Superior temporal gyrus (tissue), 1 donor: ENCODE data around the gene NARS2.

Experiments used
- DNase-seq: peaks from one replicate; pipeline ENCODE4 v3.0.0-alpha.2; 2016; ENCODE audit errors: extremely low spot score

The NARS2 gene

DNA sequence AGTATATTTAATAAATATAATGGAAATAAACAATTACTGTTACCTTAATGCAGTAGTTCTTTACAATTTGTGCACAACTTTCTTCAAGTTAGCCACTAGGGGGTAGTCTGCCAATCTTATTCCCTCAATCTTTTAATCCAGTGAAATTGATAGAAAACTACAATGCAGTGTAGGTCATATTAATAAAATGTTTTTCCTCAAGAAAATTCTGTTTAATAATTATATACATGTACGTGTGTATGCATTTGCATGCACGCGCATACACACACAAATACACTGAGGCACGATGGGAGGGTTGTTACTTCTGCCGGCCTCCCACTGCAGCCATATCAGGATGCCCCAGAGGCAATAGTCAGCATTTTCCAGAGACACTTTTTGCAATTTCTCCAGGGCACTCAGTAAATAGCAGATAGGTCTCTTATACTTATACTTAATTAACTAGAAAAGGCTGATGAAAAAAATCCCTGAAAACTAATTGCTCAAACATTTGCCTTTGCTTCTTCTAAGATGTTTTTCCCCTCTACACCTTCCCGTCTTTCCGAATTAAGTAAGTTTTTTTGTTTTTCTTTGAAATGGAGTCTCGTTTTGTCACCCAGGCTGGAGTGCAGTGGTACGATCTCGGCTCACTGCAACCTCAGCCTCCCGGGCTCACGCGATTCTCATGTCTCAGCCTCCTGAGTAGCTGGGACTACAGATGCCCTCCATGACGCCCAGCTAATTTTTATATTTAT is 160.2 kb downstream of the NARS2 start:
- DNase-seq: peak; percentile 66

DNA sequence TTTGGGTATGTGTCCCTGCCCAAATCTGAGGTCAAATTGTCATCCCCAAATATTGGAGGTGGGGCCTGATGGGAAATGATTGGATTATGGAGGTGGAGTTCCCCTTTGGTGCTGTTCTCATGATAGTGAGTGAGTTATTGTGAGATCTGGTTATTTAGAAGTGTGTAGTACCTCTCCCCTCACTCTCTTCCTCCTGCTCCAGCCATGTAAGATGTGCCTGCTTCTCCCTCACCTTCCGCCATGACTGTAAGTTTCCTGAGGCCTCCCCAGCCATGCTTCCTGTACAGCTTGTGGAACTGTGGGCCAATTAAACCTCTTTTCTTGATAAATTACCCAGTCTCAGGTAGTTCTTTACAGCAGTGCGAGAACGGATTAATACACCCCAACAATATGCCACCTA is 166.0 kb downstream of the NARS2 start:
- no peak for DNase-seq

DNA sequence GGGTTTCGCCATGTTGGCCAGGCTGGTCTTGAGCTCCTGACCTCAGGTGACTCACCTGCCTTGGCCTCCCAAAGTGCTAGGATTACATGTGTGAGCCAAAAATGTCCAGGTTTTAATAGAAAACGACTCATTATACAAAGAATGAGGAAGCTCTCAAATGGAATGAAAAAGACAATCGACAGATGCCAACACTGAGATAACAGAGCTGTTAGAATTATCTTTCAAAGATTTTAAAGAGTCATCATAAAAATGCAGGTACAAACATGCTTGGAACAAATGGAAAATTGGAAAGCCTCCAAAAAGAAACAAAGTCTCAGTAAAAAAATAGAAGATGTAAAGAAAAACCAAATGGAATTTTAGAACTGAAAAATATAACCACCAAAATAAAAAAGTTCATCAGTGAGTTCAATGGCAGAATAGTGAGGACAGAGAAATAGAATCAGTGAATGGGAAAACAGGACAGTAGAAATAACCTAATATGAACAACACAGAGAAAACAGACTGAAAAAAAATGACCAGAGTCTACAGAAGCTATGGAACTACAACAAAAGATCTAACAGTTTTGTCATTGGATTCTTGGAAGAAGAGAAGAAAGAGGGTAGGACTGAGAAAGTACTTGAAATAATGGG is 168.0 kb downstream of the NARS2 start:
- DNase-seq: no peak

DNA sequence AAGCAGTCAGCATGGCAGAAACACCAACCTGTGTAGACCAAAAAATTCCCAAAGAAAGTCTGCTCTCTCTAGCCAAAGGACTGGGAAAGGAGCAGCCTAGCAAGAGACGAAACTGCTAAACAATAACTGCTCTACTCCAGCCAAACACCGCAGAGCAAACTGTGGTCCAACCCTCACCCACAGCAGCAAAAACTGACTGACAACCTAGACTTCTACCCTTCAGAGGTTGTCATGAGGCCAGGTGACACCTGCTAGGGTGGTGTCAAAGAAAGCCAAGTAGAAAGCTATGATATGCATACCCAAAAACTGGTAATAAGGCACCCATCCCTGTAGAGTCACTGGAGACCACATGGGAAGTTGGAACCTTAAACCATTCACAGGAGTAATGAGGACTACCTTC is 168.9 kb downstream of the NARS2 start:
- no peak for DNase-seq

DNA sequence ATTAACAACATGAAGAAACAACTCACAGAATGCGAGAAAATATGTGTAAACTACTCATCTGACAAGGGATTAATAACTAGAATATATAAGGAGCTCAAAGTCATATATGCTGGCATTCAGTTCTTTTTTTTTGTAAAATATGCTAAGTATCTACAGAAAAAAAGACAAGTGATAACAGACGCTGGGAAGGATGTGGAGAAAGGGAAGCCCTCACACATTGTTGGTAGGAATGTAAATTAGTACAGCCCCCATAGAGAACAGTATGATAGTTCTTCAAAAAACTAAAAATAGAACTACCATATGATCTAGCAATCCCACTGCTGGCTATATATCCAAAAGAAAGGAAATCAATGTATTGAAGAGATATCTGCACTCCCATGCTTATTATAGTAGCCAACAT is 170.9 kb downstream of the NARS2 start:
- DNase-seq: no peak

GRCh38 chr11:78402847-78403246 is 171.8 kb downstream of the NARS2 start:
- no peak for DNase-seq

- DNase-seq: no peak
Measured at GRCh38 chr11:78400702-78401101, 174.0 kb downstream of the NARS2 start.

DNA sequence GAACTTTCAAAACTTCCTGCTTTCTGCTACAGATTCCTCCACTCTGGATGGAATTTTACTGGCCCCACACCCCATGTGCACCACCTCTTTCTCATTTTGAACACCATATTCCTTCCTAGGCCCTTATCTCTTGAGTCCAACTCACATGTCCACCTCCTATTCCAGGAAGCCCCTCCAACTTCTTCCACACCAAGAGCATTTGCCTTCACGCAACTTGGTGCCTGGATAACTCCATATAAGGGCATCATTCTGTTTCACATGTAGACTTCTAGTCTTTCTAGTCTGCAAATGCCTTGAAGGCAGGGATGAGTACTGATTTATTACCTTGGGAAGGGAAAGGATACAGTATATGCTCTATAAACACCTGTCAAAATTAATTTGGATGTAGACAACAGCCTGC is 174.5 kb downstream of the NARS2 start:
- DNase-seq: no peak

DNA sequence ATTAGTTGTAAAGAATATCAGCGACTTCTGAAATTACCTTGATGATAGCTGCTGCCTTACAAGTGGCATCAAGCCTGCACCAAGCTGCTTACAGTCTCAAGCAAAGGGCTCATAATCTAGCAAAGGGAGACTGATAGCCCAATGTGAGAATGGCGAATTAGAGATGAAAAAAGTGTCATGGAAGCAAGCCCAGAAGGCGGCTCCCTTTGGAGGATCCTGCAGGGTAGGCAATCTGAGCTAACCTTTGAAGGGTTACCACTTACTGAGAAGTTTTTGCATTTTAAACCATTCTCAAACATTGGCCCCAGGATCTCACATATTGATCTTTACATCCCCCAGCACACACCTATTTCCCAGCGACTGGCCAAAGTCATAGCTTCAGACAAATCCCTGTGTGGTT is 175.5 kb downstream of the NARS2 start:
- no peak for DNase-seq

DNA sequence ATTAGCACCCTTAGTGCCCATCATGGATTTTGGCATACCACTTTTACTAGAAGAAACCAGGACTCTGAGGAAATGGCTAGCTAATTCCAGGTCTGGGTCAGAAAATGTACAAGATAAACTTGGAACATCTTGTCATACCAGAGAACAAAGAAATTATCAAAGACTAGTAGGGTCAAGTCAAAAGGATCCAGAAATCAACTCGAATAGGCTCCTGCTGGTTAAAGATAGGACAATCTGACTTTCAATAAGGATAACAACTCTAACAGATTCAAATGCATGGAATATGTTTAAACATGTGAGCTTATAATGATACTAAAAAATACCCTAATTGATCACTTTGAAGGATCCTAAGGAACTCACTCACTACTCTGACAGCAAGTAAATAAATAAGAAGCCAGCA is 175.9 kb downstream of the NARS2 start:
- DNase-seq: no peak

- DNase-seq: no peak
Measured at GRCh38 chr11:78397398-78397797, 177.3 kb downstream of the NARS2 start.

GRCh38 chr11:78395597-78395996 is 179.1 kb downstream of the NARS2 start:
- DNase-seq: no peak

DNA sequence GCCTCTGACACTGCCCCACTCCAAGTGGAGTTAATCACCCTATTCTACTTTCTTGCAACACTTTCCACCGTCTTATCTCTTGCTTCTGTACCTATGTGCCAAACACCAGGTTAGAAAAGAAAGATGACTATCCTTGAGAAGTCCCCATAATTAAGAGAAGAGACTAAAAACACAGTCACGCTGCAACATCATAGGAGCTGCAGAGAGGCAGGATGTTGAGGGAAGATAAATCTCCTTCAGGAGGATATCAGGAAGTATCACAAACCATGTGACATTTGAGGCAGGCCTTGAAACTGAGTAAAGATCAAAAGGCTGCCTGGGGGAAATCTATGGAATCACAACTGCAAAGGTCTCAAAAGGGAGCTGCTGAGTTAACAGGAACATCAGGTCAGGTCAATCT is 181.8 kb downstream of the NARS2 start:
- no peak for DNase-seq

GRCh38 chr11:78391424-78391823 is 183.2 kb downstream of the NARS2 start:
- DNase-seq: no peak

DNA sequence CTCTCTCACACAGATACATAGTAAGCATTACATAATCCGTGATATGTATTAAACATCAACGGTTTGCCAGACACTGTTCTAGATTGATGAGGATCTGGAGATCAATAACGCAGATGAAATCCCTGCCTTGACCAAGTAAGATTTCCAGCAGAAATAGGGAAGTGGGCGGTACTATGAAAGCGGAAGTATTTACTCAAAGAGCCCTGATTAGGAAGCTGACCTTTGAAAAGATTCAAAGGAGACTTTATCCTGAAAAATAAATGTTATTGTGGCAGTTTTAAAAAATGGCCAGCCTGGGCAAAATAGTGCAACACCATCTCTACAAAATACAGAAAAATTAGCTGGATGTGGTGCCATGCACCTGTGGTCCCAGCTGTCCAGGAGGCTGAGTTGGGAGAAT is 183.9 kb downstream of the NARS2 start:
- no peak for DNase-seq

DNA sequence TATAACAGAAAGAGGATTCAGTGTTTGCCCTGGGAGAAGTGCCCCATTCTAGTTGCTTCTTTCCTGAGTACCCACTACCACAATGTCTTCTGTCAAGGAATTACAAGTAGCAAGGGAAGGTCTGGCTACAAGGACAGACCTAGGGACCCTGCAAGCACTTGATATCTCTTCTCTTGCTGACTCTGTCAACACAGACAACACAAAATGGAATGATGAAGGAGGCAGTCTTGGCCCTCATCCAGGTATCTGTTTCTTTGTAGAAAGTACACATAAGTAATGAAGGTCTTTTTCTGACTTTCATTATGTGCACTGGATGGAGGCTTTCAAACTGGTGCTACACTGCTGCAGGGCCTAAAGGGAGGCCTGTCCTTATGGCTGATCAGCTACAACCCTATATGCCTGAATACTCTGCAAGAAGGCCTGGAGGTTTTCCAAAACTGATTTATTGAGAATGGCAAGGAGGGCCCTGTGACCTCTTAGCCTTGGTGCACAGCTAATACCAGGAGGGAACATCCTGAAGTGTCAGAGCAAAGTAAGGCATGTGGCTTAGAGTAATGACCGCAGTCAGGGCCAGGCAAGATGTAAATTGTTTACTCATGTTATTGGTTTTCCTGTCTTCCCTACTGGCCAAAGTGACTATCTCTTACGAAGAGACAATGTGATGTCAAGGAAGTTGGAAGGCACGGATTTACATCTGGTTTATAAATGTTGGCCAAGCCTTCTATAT is 188.3 kb downstream of the NARS2 start:
- no peak for DNase-seq
